SH-SY5Y (cell line): ENCODE results near the gene ARHGAP33.

Source experiments
- GATA2 ChIP-seq: IDR thresholded peaks from 2 replicates; pipeline ENCODE4 v1.6.1; 2011; ENCODE audit warnings: mild to moderate bottlenecking, low read depth, low read length
- GATA3 ChIP-seq: IDR thresholded peaks from 2 replicates; pipeline ENCODE4 v1.6.1; 2011; ENCODE audit warnings: low read depth, mild to moderate bottlenecking, low read length, moderate library complexity

DNA sequence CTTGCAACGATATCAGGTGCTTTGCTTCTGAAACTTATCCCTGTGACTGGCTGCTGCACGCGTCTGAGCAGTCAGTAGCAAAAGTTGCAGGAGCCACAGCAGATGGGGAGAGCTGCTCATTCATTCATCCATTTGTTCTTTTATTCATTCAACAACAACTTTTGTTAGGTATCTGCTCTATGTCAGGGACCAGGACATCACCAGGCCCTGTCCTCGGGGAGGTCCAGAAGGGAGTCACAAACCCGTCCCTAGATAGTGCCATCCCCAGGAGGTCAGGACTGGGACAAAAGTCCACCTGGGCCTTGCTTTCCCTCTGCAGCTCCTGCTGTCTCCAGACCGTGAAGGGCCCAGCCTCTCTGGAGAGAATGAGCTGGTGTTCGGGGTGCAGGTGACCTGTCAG, 2.6 kb downstream of the ARHGAP33 start:
- TF ChIP-seq GATA2 = no peak
- no peak for TF ChIP-seq GATA3
